HPDE6-E6E7 (cell line): ENCODE data around the gene GPR148.
"Not testable (repeated sequence)": the region's sequence is repeated elsewhere in the genome, so short reads cannot be mapped to it uniquely, and the experiment has no call there.

Experiments used
- DNase-seq: peaks from one replicate; pipeline ENCODE4 v3.0.0; 2011; ENCODE audit warnings: missing footprints; ENCODE audit errors: extremely low spot score

GPR148 gene

GRCh38 chr2:130728549-130729316 lies at the start of gene GPR148:
Gene GPR148, plus strand, starts transcription at chr2:130729070. Its CDS starts 82 bp downstream, at chr2:130729152.
- no peak for DNase-seq

GRCh38 chr2:130692041-130692770 lies 36.7 kb upstream of the GPR148 start:
- DNase-seq, result not testable (repeated sequence)

DNA sequence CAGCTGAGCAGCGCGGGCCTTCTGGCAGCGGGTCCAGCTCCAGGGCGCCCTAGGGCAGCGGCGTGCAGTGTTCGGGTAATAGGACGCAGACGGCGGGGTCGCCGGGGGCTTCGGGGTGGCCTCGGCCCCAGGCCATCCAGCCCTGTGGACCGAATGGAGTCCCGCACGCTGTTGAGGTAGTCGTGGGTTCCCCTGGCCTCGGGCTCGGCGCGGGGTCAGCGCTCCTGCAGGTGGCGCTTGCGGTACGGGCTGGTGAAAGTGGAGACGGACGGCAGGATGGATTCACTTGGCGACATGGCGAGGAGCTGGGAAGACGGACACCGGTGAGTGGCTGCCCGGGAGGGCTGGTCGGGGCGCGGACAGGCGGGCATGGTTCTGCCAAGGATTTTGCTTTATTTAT lies 35.4 kb upstream of the GPR148 start:
- not testable (repeated sequence) for DNase-seq

- not testable (repeated sequence) for DNase-seq
Measured at GRCh38 chr2:130703250-130703649, 25.6 kb upstream of the GPR148 start.

DNA sequence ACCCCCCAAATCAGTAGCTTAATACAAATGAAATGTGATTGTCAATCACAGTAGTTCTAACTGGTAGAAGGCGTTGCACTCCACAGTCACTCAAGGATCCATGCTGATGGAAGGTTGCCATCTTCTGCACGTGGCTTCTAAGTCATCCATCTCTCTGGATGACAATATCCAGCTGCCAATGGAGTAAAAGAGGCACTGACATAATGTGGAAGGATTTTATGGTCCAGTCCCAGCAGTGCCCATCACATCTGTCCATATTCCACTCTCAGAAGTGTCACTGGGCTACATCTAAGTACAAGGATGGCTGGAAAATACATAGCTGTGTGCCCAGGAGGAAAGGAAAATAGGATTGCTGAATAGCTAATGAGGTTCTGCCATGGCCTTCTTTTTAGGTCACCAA lies 14.1 kb upstream of the GPR148 start:
- DNase-seq, result not testable (repeated sequence)

GRCh38 chr2:130720036-130720435 lies 8.8 kb upstream of the GPR148 start:
- DNase-seq, result no peak

GRCh38 chr2:130720528-130720927 lies 8.3 kb upstream of the GPR148 start:
- no peak for DNase-seq

DNA sequence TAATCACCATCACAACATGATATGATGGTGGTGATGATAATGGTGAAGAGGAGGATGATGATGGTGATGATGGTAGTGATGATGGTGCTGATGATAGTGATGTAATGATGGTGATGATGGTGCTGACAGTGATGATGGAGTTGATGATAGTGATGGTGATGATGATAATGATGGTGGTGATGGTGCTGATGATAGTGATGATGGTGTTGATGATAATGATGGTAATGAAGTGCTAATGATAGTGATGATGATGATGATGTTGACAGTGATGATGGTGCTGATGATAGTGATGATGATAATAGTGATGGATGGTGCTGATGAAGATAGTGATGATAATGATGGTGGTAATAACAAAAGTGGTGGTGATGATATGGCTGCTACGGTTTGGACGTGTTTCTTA lies 4.4 kb upstream of the GPR148 start:
- DNase-seq, result no peak

- no peak for DNase-seq
Measured at GRCh38 chr2:130726614-130727180, 2.2 kb upstream of the GPR148 start.

DNA sequence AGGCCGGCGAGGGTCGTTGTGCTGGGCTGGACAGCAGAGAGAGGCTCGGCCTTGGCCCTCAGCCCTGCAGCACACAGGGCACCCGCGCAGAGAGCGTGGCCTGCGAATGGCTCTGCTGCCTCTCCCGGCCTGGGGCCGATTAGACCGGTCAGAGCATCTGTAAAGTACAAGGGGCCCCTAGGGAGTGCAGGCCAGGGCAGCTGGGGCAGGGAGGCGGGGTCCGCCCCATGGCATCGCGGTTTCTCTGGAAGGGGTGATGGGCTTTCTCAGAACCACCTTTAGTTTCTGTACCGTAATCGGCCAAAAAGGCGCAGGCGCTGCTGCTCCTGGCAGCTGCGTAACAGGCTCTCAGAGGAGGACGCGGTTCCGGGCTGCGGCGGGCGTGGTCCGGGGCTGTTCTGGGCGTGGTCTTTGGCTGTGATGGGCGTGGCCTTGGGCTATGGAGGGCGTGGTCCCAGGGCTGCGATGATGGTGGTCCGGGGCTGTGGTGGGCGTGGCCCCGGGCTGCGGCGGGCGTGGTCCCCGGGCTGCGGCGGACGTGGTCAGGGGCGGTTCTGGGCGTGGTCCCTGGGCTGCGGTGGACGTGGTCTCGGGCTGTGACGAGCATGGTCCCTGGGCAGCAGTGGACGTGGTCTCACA lies 1.5 kb upstream of the GPR148 start:
- peak; percentile 64 for DNase-seq

GRCh38 chr2:130728007-130728454 lies 839 bp upstream of the GPR148 start:
- no peak for DNase-seq

- DNase-seq, result no peak
Measured at GRCh38 chr2:130729322-130730299, 741 bp downstream of the GPR148 start.

DNA sequence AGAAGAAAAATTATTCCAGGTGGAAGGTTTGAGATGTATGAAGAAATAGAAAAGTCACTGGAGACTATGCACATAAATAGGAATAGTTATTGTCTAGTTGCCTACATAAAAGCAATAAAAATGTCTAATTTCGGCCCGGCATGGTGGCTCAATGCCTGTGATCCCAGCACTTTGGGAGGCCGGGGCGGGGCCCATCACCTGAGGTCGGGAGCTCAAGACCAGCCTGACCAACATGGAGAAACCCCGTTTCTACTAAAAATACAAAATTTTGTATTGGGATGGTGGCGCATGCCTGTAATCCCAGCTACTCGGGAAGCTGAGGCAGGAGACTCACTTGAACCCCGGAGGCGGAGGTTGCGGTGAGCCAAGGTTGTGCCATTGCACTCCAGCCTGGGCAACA lies 3.4 kb downstream of the GPR148 start:
- not testable (repeated sequence) for DNase-seq

- DNase-seq, result no peak
Measured at GRCh38 chr2:130735200-130735599, 6.3 kb downstream of the GPR148 start.

- DNase-seq, result no peak
Measured at GRCh38 chr2:130736487-130736886, 7.6 kb downstream of the GPR148 start.

GRCh38 chr2:130737592-130737991 lies 8.7 kb downstream of the GPR148 start:
- DNase-seq, result no peak

GRCh38 chr2:130740671-130741070 lies 11.8 kb downstream of the GPR148 start:
- no peak for DNase-seq

GRCh38 chr2:130743278-130743677 lies 14.4 kb downstream of the GPR148 start:
- DNase-seq, result no peak

DNA sequence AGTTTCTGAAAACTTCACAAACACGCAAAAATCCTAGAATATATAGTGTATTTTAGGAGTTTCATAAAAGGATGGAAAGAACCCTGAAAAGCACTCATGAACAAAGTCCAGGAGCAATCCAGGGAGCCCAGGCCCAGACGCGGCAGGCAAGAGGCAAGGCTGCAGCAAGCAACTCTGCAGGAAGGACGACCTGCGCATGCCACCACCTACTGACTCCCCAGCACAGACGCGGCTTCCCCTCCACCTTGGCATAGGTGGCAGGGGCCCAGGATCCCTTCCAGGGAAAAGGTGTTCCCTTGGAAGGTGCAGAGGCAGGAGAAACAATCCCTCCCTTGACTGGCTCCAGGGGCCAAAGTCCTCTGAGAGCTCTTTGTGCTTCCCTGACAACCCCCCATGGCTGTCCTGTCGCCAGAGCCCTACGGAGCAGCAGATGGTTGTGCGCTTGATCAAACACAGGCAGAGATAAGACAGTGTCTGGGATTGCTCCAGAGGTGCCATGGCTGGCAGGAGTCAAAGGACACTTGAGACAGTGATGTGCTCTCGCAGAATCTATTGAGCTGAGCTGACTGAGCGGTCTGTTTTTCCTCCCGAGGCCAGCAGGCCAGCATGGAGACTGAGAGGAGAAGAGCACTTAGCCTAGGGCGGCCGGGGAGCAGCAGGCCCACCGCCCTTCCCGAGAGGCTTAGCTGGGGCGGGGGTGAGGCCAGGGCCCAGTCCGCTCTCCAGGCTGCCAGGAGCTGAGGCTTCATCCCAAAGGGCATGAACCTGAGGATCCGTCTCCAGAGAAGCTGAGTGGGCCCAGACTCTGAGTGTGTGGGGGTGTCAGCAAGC lies 15.6 kb downstream of the GPR148 start:
- DNase-seq, result no peak

DNA sequence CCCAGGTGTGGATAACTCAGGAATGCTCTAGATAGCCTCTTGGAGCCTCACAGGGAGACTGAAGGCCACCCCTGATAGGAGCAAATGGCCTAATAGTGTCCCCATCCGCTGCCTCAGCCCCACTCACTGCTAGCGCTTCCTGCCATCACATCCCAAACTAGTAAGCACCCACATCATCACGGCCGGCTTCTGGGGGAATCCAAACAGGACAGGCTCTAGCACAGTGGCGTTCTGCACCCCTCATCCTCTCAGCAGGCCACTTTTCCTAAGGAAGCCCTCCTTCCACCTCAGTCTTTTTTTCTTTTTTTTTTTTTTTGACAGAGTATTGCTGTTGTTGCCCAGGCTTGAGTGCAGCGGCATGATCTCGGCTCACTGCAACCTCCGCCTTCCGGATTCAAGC lies 20.2 kb downstream of the GPR148 start:
- DNase-seq, result no peak
